HepG2 (cell line): Measurements from ENCODE around the gene ACVR2A. TPM values are rescaled to one million over a fixed set of nuclear protein-coding genes. Genes with fewer than 3 reads are reported as not detected.
A peak's percentile ranks its signal among the peaks of the same experiment; 100 is the strongest.

Experiments used
- CHD2 ChIP-seq: IDR thresholded peaks from 2 replicates; pipeline ENCODE4 v1.6.1; 2011; ENCODE audit warnings: low read depth, low read length, improper control_type of control experiment
- FIP1L1 ChIP-seq: fragments of 200-400 bp; formaldehyde crosslinking; IDR thresholded peaks from 2 replicates; pipeline ENCODE4 v1.6.1; 2018; ENCODE audit warnings: low read depth, mild to moderate bottlenecking, low read length, moderate library complexity, borderline replicate concordance; ENCODE audit not compliant: insufficient read depth
- FOXA1 ChIP-seq, 2 experiments: fragments of 450-650 bp in 1 of 2; sonication (generic) in 1 of 2; formaldehyde crosslinking in 1 of 2; IDR thresholded peaks; 2 replicates each; pipeline versions ENCODE4 v1.4.0 to v1.6.1; 2016 to 2020; ENCODE audit warnings: missing genetic modification reagents in 1 of 2
- GABPA ChIP-seq, 2 experiments: IDR thresholded peaks; 2 replicates each; pipeline ENCODE4 v1.6.1; 2011 to 2016; ENCODE audit warnings: low read depth in 2 of 2, low read length in 1 of 2, missing biosample characterization in 1 of 2, missing genetic modification characterization in 1 of 2
- HMGA1 ChIP-seq: sonication (generic); formaldehyde crosslinking; conservative IDR thresholded peaks from 2 replicates; pipeline ENCODE4 v1.4.0; 2020; ENCODE audit warnings: missing genetic modification reagents
- KMT2B ChIP-seq: IDR thresholded peaks from 2 replicates; pipeline ENCODE4 v1.6.1; 2016; ENCODE audit warnings: missing genetic modification reagents, missing compliant biosample characterization
- PCBP2 ChIP-seq: fragments of 200-400 bp; formaldehyde crosslinking; optimal IDR thresholded peaks from 2 replicates; pipeline ENCODE3; 2018; ENCODE audit warnings: low read length, low read depth; ENCODE audit not compliant: poor library complexity, severe bottlenecking
- POLR2AphosphoS2 ChIP-seq: IDR thresholded peaks from 2 replicates; pipeline ENCODE4 v1.6.1; 2011; ENCODE audit warnings: low read depth, low read length, improper control_type of control experiment
- RBM22 ChIP-seq: fragments of 200-400 bp; formaldehyde crosslinking; optimal IDR thresholded peaks from 2 replicates; pipeline ENCODE3; 2017; ENCODE audit warnings: mild to moderate bottlenecking, low read length, moderate library complexity
- SOX5 ChIP-seq: IDR thresholded peaks from 2 replicates; pipeline ENCODE4 v1.6.1; 2016; ENCODE audit warnings: borderline replicate concordance
- TMF1 ChIP-seq: sonication (generic); formaldehyde crosslinking; IDR thresholded peaks from 2 replicates; pipeline ENCODE4 v1.8.1; 2022; ENCODE audit warnings: low read depth, missing genetic modification reagents
- TOPORS ChIP-seq: sonication (generic); formaldehyde crosslinking; IDR thresholded peaks from 2 replicates; pipeline ENCODE4 v1.8.0; 2023; ENCODE audit warnings: mild to moderate bottlenecking, missing genetic modification reagents
- ZNF256 ChIP-seq: sonication (generic); formaldehyde crosslinking; conservative IDR thresholded peaks from 2 replicates; pipeline ENCODE4 v1.4.0; 2020; ENCODE audit warnings: missing genetic modification reagents
- ZNF30 ChIP-seq: sonication (generic); formaldehyde crosslinking; IDR thresholded peaks from 2 replicates; pipeline ENCODE4 v1.5.0; 2020; ENCODE audit warnings: mild to moderate bottlenecking, missing genetic modification reagents
- ZNF549 ChIP-seq: sonication (generic); formaldehyde crosslinking; IDR thresholded peaks from 2 replicates; pipeline ENCODE4 v1.5.0; 2020; ENCODE audit warnings: missing genetic modification reagents
- ZNF552 ChIP-seq: sonication (generic); formaldehyde crosslinking; IDR thresholded peaks from 2 replicates; pipeline ENCODE4 v1.9.0; 2022; ENCODE audit warnings: missing genetic modification reagents, mild to moderate bottlenecking, borderline replicate concordance
- ZNF678 ChIP-seq: sonication (generic); formaldehyde crosslinking; IDR thresholded peaks from 2 replicates; pipeline ENCODE4 v1.4.0; 2020; ENCODE audit warnings: mild to moderate bottlenecking, missing genetic modification reagents
- ZNF775 ChIP-seq: sonication (generic); formaldehyde crosslinking; IDR thresholded peaks from 2 replicates; pipeline ENCODE4 v1.4.0; 2020; ENCODE audit warnings: missing genetic modification reagents, mild to moderate bottlenecking, moderate library complexity, borderline replicate concordance
- ZNF83 ChIP-seq: sonication (generic); formaldehyde crosslinking; IDR thresholded peaks from 2 replicates; pipeline ENCODE4 v1.4.0; 2020; ENCODE audit warnings: missing genetic modification reagents, mild to moderate bottlenecking, borderline replicate concordance
- polyA plus RNA-seq, 8 experiments: library from polyadenylated mRNA; depleted of rRNA in 3 of 8; stranded (reverse) in 7 of 8; unstranded in 1 of 8; fragments of >200 nt; fragmentation: Illumina TruSeq in 4 of 8; extraction: Trizol in 4 of 8; gene quantifications; 2 replicates each; pipeline versions ENCODE4 v1.2.1 to v1.2.3, GENCODE V29; 2011 to 2016; ENCODE audit warnings: low read depth in 4 of 8, missing spikeins in 1 of 8, mixed read lengths in 1 of 8; ENCODE audit not compliant: insufficient read depth in 1 of 8
- total RNA-seq, 5 experiments: library from RNA; depleted of rRNA; stranded (reverse); fragments of >200 nt; fragmentation: Illumina TruSeq; extraction: Trizol; gene quantifications; 2 replicates each; pipeline ENCODE4 v1.2.3, GENCODE V29; 2016; ENCODE audit warnings: low read depth in 1 of 5
- TF ChIP-seq, protein P1 (sequence below): sonication (generic); formaldehyde crosslinking; IDR thresholded peaks from 2 replicates; pipeline ENCODE4 v1.4.0; 2020; ENCODE audit warnings: mild to moderate bottlenecking, missing genetic modification reagents
- TF ChIP-seq, protein P2 (sequence below): sonication (generic); formaldehyde crosslinking; IDR thresholded peaks from 2 replicates; pipeline ENCODE4 v1.8.0; 2022; ENCODE audit warnings: mild to moderate bottlenecking, missing genetic modification reagents, moderate library complexity
- TF ChIP-seq, protein P3 (sequence below): IDR thresholded peaks from 2 replicates; pipeline ENCODE4 v1.6.1; 2018; ENCODE audit warnings: missing genetic modification reagents
- TF ChIP-seq, protein P4 (sequence below): sonication (generic); formaldehyde crosslinking; IDR thresholded peaks from 2 replicates; pipeline ENCODE4 v1.5.0; 2020; ENCODE audit warnings: missing genetic modification reagents, mild to moderate bottlenecking, borderline replicate concordance
- TF ChIP-seq, protein P5 (sequence below): sonication (generic); formaldehyde crosslinking; conservative IDR thresholded peaks from 2 replicates; pipeline ENCODE4 v1.8.0; 2022; ENCODE audit warnings: low read depth, missing genetic modification reagents

The ACVR2A gene
- total and polyA plus RNA-seq, 2 of the 13 experiments (the other 11 are each of a cell fraction or from before 2014, with no cell fraction given), result 8.3 to 18.0 TPM

DNA sequence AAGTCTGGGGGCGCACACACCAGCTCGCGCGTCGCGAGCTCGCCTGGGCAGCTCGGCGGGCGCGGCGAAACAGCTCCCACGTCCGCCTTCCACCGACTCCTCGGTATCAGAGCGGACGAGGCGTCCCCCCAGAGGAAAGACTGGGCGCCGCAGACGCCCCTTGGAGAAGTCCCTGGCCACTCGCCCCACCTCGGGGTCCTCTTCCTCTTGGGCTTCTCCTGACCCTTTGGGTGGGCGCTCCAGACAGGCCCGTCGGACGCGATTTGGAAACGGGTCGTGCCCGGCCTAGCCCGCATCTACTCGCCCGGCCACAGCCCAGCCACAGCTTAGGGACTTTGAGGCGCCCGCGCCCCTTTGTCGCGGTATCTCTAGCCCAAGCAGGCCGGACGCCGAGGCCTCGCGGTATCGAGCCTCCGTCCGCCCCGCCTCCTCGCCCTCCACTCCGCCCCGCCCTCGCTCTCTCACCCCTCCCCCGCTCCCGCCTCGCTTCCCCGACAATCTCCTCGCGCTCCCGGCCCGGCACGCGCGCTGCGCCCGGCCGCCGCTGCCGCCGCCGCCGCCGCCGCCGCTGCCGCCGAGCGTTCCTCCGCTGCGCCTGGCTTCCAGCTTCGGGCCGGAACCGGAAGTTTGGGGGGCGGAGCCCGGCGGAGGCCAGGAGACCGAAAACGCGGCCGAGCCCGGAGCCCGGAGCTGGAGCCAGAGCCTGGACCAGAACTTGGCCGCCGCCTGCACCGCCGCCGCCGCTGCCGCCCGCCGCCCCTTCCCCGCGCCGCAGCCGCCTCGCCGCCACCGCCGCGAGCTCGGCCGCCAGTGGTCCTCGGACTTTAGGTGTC lies 749 bp upstream of the ACVR2A start (continued):
- TF ChIP-seq, protein P1, sequence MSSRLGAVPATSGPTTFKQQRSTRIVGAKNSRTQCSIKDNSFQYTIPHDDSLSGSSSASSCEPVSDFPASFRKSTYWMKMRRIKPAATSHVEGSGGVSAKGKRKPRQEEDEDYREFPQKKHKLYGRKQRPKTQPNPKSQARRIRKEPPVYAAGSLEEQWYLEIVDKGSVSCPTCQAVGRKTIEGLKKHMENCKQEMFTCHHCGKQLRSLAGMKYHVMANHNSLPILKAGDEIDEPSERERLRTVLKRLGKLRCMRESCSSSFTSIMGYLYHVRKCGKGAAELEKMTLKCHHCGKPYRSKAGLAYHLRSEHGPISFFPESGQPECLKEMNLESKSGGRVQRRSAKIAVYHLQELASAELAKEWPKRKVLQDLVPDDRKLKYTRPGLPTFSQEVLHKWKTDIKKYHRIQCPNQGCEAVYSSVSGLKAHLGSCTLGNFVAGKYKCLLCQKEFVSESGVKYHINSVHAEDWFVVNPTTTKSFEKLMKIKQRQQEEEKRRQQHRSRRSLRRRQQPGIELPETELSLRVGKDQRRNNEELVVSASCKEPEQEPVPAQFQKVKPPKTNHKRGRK (CRISPR knock-in tag), result peak; percentile 54; the same call in 1 of the 2 replicates
- no peak for TF ChIP-seq ZNF678 (CRISPR knock-in tag)
- TF ChIP-seq, protein P2, sequence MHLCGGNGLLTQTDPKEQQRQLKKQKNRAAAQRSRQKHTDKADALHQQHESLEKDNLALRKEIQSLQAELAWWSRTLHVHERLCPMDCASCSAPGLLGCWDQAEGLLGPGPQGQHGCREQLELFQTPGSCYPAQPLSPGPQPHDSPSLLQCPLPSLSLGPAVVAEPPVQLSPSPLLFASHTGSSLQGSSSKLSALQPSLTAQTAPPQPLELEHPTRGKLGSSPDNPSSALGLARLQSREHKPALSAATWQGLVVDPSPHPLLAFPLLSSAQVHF, result peak; percentile 44; the same call in 1 of the 2 replicates
- peak; percentile 84 for TF ChIP-seq GABPA (IDR thresholded peaks at IDR 0.05; ENCODE audit: low read depth, low read length)
- peak; percentile 89 for TF ChIP-seq GABPA (CRISPR knock-in tag; IDR thresholded peaks at IDR 0.05; ENCODE audit: low read depth)
- TF ChIP-seq CHD2, result peak; percentile 93
- TF ChIP-seq, protein P3, sequence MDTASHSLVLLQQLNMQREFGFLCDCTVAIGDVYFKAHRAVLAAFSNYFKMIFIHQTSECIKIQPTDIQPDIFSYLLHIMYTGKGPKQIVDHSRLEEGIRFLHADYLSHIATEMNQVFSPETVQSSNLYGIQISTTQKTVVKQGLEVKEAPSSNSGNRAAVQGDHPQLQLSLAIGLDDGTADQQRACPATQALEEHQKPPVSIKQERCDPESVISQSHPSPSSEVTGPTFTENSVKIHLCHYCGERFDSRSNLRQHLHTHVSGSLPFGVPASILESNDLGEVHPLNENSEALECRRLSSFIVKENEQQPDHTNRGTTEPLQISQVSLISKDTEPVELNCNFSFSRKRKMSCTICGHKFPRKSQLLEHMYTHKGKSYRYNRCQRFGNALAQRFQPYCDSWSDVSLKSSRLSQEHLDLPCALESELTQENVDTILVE (CRISPR knock-in tag), result peak; percentile 87
- peak; percentile 35 for TF ChIP-seq ZNF552
- no peak for TF ChIP-seq FIP1L1
- no peak for TF ChIP-seq SOX5 (CRISPR knock-in tag)
- TF ChIP-seq, protein P4, sequence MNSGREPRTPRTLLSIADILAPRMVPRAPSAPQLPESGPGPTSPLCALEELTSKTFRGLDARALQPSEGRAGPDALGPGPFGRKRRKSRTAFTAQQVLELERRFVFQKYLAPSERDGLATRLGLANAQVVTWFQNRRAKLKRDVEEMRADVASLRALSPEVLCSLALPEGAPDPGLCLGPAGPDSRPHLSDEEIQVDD (CRISPR knock-in tag), result no peak; the same call in 1 of the 2 replicates
- TF ChIP-seq TMF1 (CRISPR knock-in tag), result peak; percentile 75; the same call in 1 of the 2 replicates
- TF ChIP-seq POLR2AphosphoS2, result no peak
- TF ChIP-seq ZNF30 (CRISPR knock-in tag), result no peak
- TF ChIP-seq PCBP2, result no peak
- TF ChIP-seq ZNF549 (CRISPR knock-in tag), result 0 out of 2 replicates have a peak, but pooled peaks have one; percentile 39
- peak; percentile 89; the same call in 1 of the 2 replicates for TF ChIP-seq ZNF256
- TF ChIP-seq TOPORS (CRISPR knock-in tag), result peak; percentile 81
- peak; percentile 80; the same call in 1 of the 2 replicates for TF ChIP-seq ZNF83 (CRISPR knock-in tag)
- TF ChIP-seq KMT2B (CRISPR knock-in tag), result peak; percentile 83
- no peak for TF ChIP-seq FOXA1 (IDR thresholded peaks at IDR 0.05)
- no peak for TF ChIP-seq FOXA1 (CRISPR knock-in tag; IDR thresholded peaks at IDR 0.05)
- TF ChIP-seq ZNF775 (CRISPR knock-in tag), result no peak
- TF ChIP-seq RBM22, result peak; percentile 17
- TF ChIP-seq, protein P5, sequence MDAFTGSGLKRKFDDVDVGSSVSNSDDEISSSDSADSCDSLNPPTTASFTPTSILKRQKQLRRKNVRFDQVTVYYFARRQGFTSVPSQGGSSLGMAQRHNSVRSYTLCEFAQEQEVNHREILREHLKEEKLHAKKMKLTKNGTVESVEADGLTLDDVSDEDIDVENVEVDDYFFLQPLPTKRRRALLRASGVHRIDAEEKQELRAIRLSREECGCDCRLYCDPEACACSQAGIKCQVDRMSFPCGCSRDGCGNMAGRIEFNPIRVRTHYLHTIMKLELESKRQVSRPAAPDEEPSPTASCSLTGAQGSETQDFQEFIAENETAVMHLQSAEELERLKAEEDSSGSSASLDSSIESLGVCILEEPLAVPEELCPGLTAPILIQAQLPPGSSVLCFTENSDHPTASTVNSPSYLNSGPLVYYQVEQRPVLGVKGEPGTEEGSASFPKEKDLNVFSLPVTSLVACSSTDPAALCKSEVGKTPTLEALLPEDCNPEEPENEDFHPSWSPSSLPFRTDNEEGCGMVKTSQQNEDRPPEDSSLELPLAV, result no peak
- no peak for TF ChIP-seq HMGA1 (CRISPR knock-in tag)
